MV-4-11 (cell line): ENCODE data around the gene FBN2.
"Not testable (repeated sequence)": the region's sequence is repeated elsewhere in the genome, so short reads cannot be mapped to it uniquely, and the experiment has no call there.

Source experiments
- DNase-seq: peaks from one replicate; lab custom pipeline; 2025; lab: John Stamatoyannopoulos, UW

Gene FBN2

DNA sequence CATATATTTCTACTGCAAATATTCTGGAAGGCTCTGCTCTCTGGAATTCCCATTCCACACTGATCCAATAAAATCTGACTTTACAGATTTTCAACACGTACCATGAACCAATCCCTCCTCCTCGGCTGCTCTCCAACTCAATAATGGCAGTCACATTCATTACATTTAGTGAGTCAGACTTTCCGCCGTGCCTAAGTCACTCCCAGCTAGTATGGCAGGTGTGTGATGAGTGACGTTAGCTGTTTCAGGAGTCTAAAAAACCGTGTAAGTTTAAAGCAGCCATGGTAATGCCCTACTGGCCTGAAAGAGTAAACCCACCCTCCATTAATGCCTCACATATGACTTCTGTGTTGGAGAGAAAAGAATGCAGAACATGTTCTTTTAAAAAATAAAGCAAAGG is 3.3 kb downstream of the FBN2 start:
- DNase-seq = no peak

DNA sequence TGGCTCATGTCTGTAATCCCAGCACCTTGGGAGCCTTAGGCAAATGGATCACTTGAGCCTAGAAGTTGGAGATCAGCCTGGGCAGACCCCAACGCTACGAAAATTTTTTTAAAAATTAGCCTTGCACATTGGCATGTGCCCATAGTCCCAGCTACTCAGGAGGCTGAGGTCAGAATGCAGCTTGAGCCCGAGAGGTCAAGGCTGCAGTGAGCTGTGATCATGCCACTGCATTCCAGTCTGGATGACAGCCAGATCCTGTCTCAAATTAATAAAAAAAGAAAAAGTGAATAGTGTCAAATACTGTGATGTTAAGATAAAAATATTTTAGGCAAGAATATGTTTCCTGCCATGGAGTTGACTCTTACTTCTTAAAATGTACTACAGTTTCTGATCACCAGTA is 5.3 kb downstream of the FBN2 start:
- no peak for DNase-seq

- no peak for DNase-seq
These were observed 5.9 kb downstream of the FBN2 start for GRCh38 chr5:128532127-128532526.

DNA sequence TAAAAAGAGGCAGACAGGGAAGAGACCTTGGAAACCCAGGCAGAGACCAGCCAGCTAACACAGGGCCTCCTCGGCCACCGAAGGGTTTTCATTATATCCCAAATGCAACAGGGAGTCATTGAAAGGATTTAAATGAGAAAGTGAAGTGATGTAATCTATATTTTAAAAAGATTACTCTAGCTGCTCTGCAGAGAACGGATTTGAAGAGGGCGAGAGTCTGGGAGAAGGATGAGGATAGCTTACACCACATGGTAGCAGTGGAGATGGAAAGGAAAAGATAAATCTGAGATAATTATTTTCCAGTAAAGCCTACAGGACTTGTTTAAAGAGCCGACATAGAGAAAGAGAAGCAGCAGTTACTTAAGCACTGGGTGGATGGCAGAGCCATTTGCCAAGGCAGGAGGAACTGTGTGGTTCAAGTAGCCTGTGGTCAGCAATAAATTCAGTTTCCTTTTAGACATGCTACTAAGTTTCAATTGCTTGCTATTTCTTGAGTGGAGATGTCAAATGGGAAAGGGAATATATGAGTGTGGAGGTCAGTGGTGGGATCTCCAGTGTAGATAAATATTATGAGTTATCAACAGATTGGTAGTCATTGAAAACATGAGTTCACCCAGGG is 9.3 kb downstream of the FBN2 start:
- DNase-seq = peak; percentile 2

GRCh38 chr5:128528126-128528525 is 9.9 kb downstream of the FBN2 start:
- DNase-seq = no peak

DNA sequence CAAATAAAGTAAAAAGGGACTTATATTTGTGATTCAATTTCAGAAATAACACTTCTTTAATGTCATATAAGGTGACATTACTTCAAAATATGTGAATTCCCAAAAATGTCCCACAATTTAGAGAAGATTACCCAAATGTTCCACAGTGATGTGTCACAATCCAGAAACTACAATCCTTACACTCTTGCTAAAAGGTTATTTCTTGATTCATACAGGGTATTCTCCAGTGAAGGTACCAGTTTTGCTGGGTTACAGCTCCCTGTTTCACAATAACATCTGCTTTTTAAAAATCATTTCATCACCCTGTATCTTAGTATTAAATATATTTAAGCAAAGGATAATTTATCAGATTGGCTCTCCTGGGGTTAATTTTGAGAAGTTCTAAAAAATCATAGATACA is 11.0 kb downstream of the FBN2 start:
- DNase-seq = no peak

DNA sequence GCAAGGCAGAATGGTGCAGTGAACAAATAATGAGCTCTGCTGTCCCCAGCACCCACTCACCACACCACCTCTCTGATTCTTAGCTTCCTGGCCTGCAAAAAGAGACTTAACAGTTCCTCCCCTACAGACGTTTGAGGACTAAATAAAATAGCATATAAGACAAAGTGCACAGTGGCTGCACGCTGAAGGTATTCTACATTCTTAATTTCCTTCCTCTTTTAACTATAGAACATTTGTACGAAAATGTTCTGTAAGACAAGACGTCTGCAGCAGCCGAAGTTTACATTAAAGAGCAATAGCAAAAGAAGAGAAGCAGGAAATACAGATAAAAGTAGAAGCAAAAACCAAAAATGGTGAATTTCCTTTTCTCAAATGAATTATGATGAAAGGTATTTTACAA is 15.7 kb downstream of the FBN2 start:
- DNase-seq = no peak

DNA sequence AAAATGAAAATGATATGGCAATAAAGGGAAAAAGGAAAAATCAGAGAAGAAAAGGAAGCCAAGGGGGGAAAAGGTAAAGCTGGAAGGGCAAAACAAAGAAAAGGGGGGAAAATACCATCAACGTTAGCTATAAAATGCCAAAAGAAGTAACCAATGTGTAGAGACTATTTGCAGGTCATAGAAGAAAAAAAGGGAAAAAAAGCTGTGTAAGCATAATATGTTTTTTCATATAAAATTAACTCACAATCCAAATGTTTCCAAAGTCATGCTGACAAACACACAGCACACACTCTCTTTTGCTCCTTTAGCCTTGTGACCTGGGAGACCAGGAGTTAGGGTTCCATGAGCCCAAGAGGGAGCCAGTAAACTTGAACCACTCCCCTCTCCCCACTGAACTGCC is 18.2 kb downstream of the FBN2 start:
- DNase-seq = no peak

DNA sequence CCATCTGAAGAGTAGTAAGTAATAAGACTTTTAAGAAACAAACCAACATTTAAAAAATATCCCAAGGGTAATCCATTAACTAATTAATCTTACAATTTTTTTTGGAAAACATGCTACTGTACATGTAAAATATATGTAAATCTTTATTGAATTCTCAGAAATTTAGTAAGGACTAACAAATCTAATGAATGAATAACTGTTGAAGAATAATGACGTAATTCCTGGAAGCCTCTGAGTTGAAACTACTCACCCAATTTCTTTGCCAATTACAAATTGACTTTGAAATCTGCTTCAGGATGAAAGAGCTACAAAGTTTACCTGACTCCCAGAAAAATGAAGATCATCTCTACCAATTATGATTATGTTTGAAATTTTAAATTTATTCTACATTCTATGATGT is 21.1 kb downstream of the FBN2 start:
- no peak for DNase-seq

GRCh38 chr5:128513806-128514205 is 24.2 kb downstream of the FBN2 start:
- DNase-seq = no peak

- DNase-seq = no peak
These were observed 25.2 kb downstream of the FBN2 start for GRCh38 chr5:128512894-128513293.

- no peak for DNase-seq
These were observed 31.4 kb downstream of the FBN2 start for GRCh38 chr5:128506643-128507042.

DNA sequence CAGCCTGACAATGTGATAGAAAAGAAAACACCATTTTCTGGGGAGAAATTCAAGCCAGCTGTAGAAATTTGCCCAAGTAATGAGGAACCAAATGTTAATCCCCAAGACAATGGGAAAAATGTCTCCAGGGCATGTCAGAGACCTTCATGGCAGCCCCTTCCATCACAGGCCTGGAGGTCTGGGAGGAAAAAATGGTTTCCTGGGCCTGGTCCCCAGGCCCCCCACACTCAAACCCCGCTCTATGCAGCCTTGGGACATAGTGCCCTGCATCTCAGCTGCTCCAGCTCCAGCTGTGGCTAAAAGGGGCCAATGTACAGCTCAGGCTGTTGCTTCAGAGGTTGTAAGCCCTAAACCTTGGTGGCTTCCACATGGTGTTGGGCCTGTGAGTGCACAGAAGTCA is 34.3 kb downstream of the FBN2 start:
- DNase-seq = not testable (repeated sequence)

- no peak for DNase-seq
These were observed 39.1 kb downstream of the FBN2 start for GRCh38 chr5:128498844-128499455.

GRCh38 chr5:128494516-128494915 is 43.5 kb downstream of the FBN2 start:
- DNase-seq = no peak

- no peak for DNase-seq
These were observed 44.3 kb downstream of the FBN2 start for GRCh38 chr5:128493657-128494329.

DNA sequence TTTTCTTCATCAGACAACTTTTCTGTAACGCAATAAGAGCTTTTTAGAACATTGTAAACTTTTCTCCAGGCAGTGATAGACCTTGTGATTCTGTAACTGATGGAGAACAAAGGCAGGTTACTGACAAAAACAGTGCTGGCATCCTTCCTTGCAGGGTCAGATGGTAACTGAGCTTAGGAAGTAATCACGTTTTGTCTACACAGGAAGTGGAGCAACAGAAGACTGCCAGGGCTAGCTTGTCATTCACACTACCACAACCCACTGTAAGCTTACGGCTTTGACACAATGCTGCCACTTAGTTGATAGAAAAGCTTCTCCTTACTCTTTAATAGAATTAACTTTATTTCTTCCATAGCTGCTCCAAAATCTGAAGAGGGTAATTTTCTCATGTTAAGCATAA is 46.8 kb downstream of the FBN2 start:
- DNase-seq = no peak

DNA sequence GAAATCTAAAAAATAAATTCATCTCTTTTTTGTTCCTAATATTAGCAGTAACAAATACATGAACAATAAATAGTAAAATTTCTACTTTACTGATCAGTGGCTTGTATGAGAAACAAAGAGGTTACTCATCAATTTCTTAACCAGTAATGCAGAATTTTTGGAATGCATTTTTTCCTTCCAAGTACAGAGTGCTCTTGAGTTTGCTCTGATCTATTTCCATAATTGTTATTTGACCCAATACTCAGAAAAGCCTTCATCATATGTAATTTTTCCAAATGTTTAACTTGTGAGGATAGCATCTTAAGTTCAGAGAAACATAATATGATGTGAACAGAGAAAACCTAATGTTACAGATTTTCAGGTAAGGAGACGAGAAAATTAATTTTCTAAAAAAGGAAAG is 47.3 kb downstream of the FBN2 start:
- DNase-seq = no peak

DNA sequence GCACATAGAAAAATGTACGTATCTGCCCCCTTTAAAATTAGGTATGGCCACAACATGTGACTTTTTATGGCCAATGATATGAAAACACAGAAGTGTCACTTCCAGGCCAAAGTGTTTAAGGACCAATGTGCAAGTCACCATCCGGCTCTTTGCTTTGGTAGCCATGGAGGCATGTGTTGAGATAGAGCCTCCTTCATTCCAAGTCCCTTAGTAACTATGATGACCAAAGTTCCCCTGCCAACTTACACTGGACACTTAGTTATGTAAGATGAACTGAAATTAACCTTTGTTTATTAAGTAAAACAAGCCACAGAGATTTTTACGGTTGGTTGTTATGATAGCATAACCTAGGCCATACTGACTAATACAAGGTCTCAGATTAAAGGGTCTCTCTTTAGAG is 51.0 kb downstream of the FBN2 start:
- no peak for DNase-seq

- no peak for DNase-seq
These were observed 54.3 kb downstream of the FBN2 start for GRCh38 chr5:128483738-128484137.

GRCh38 chr5:128480906-128481633 is 57.0 kb downstream of the FBN2 start:
- no peak for DNase-seq

DNA sequence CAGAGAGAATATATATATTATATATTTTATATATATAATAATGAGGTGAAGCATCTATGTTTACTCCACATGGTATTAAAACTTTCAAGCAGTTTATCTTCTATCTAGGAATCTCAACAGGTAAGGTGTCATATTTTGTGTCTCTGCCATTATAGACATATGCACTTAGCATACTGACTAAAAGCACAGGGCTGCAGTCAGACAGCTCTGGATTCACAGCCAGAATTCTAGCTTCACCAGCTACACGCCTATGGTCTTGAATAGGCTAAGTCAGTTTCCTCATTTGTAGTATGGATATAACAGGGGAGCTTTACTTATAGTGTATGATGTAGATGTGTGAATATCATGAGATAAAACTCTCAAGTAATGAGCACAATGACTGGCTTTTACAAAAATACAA is 57.9 kb downstream of the FBN2 start:
- no peak for DNase-seq
